Endothelial cell of umbilical vein (primary cell): ENCODE results near the gene IPPK. TPM values are rescaled to one million over a fixed set of nuclear protein-coding genes. Genes with fewer than 3 reads are reported as not detected.

Experiments used
- BruUV-seq: library from RNA; stranded (reverse); fragments of 400-500 nt; replicated peaks from 2 replicates; lab custom pipeline; 2021; lab: Mats Ljungman, UMichigan
- CTCF ChIA-PET: fragments of 300-600, 350-600 bp; sonication (Branson Sonifier 250); formaldehyde crosslinking; loops from one replicate; lab custom pipeline; 2021; ENCODE audit warnings: antibody characterized with exemption, inconsistent platforms; lab: Charles Lee
- POLR2A ChIA-PET: fragments of 300-600, 350-600 bp; sonication (Branson Sonifier 250); formaldehyde crosslinking; loops from one replicate; lab custom pipeline; 2021; ENCODE audit warnings: antibody characterized with exemption, inconsistent platforms; lab: Charles Lee
- DNase-seq: peaks from one replicate; pipeline ENCODE4 v3.0.0-alpha.2; 2011; ENCODE audit warnings: low read depth, low spot score
- FAIRE-seq: peaks from 2 replicates; lab custom pipeline; 2011; peaks lifted over from hg19 to GRCh38; lab: Jason Lieb, UNC
- H2AFZ ChIP-seq: 2 replicates; pipeline ENCODE4 v1.6.0; 2012; ENCODE audit warnings: low read depth, low read length, control low read depth, inconsistent platforms
- H3K27ac ChIP-seq: 2 replicates; pipeline ENCODE4 v1.5.1; 2011; ENCODE audit warnings: low read depth, mild to moderate bottlenecking, control low read depth, low read length, moderate library complexity; ENCODE audit not compliant: insufficient read depth
- H3K27me3 ChIP-seq, 2 experiments: 2 replicates each; pipeline versions ENCODE4 v1.6.0 to v1.6.1; 2011; ENCODE audit warnings: low read length in 2 of 2, mixed read lengths in 1 of 2; ENCODE audit not compliant: control insufficient read depth in 2 of 2, insufficient read depth in 2 of 2
- H3K36me3 ChIP-seq, 2 experiments: 2 replicates in 1 of 2; 3 replicates in 1 of 2; pipeline ENCODE4 v1.5.1; 2011; ENCODE audit warnings: low read length in 2 of 2, mild to moderate bottlenecking in 1 of 2, moderate library complexity in 1 of 2; ENCODE audit not compliant: control insufficient read depth in 2 of 2, insufficient read depth in 2 of 2; ENCODE audit errors: extremely low read depth in 1 of 2
- H3K4me1 ChIP-seq: 3 replicates; pipeline ENCODE4 v1.5.1; 2011; ENCODE audit warnings: mild to moderate bottlenecking, low read length; ENCODE audit not compliant: control insufficient read depth, insufficient read depth; ENCODE audit errors: extremely low read depth
- H3K4me2 ChIP-seq: 2 replicates; pipeline ENCODE4 v1.6.1; 2011; ENCODE audit warnings: low read length, control low read depth, mixed read lengths; ENCODE audit not compliant: insufficient read depth
- H3K4me3 ChIP-seq, 3 experiments: fragments of 200-600 bp in 1 of 3; sonication (generic), shearing (Covaris generic) in 1 of 3; replicated peaks in 1 of 3; 2 replicates each; pipeline ENCODE4 v1.5.1; 2011 to 2016; ENCODE audit warnings: control low read depth in 3 of 3, low read length in 3 of 3, mild to moderate bottlenecking in 2 of 3, inconsistent platforms in 1 of 3, low read depth in 1 of 3, moderate library complexity in 1 of 3; ENCODE audit not compliant: insufficient read depth in 1 of 3
- H3K79me2 ChIP-seq: 2 replicates; pipeline ENCODE4 v1.6.0; 2012; ENCODE audit warnings: low read length, inconsistent platforms; ENCODE audit not compliant: control insufficient read depth, insufficient read depth
- H3K9ac ChIP-seq: replicated peaks from 2 replicates; pipeline ENCODE3; 2011; ENCODE audit warnings: low read length, control low read depth; ENCODE audit not compliant: insufficient read depth; ENCODE audit errors: extremely low read depth
- H3K9me1 ChIP-seq: replicated peaks from 3 replicates; pipeline ENCODE4 v1.6.0; 2011; ENCODE audit warnings: mild to moderate bottlenecking, low read length; ENCODE audit not compliant: control insufficient read depth, insufficient read depth; ENCODE audit errors: extremely low read depth
- H3K9me3 ChIP-seq: replicated peaks from 2 replicates; pipeline ENCODE4 v1.5.1; 2012; ENCODE audit warnings: low read length, inconsistent platforms; ENCODE audit not compliant: control insufficient read depth, insufficient read depth
- H4K20me1 ChIP-seq: replicated peaks from 2 replicates; pipeline ENCODE3; 2011; ENCODE audit warnings: mild to moderate bottlenecking, low read length; ENCODE audit not compliant: control insufficient read depth, insufficient read depth; ENCODE audit errors: extremely low read depth
- EZH2 ChIP-seq: IDR thresholded peaks from 2 replicates; pipeline ENCODE4 v1.6.1; 2012; ENCODE audit warnings: borderline replicate concordance, low read depth, mild to moderate bottlenecking, moderate library complexity, low read length, inconsistent platforms; ENCODE audit not compliant: severe bottlenecking
- FOS ChIP-seq: IDR thresholded peaks from 2 replicates; pipeline ENCODE4 v1.6.1; 2011; ENCODE audit warnings: mild to moderate bottlenecking, low read length, moderate library complexity, borderline replicate concordance; ENCODE audit not compliant: insufficient read depth
- GATA2 ChIP-seq: IDR thresholded peaks from 2 replicates; pipeline ENCODE4 v1.7.0; 2011; ENCODE audit warnings: low read depth, mild to moderate bottlenecking, moderate library complexity, mixed read lengths, low read length; ENCODE audit not compliant: insufficient read length, insufficient read depth
- JUN ChIP-seq: IDR thresholded peaks from 2 replicates; pipeline ENCODE4 v1.6.1; 2011; ENCODE audit warnings: borderline replicate concordance, low read depth; ENCODE audit not compliant: insufficient read length, insufficient read depth
- MYC ChIP-seq: IDR thresholded peaks from one replicate; pipeline ENCODE4 v1.6.1; 2011; ENCODE audit warnings: mild to moderate bottlenecking, low read depth, low read length
- POLR2A ChIP-seq: IDR thresholded peaks from 2 replicates; pipeline ENCODE4 v1.6.1; 2012; ENCODE audit warnings: low read depth, mild to moderate bottlenecking, control low read depth, low read length
- POLR2AphosphoS5 ChIP-seq: IDR thresholded peaks from 2 replicates; pipeline ENCODE4 v1.6.1; 2012; ENCODE audit warnings: low read depth, mild to moderate bottlenecking, control low read depth, low read length, moderate library complexity; ENCODE audit not compliant: insufficient read depth
- dilution Hi-C: fragments of 300-500 bp; cut with MboI; formaldehyde crosslinking; loops from one replicate; pipeline ENCODE4 v1.15.0; 2019; ENCODE audit warnings: low sequenced_read_pairs; ENCODE audit not compliant: extremely low pct_ligation_motif_present
- intact Hi-C: fragments of 100-400 bp; cut with micrococcal nuclease; formaldehyde crosslinking; loops from one replicate; pipeline ENCODE4 v1.10.0; 2022
- polyA plus RNA-seq, 4 experiments: library from polyadenylated mRNA; depleted of rRNA in 3 of 4; stranded (reverse) in 3 of 4; unstranded in 1 of 4; fragments of >200 nt; gene quantifications; 2 replicates each; pipeline versions ENCODE4 v1.2.1 to v1.2.3, GENCODE V29; 2011 to 2012; ENCODE audit warnings: missing spikeins in 1 of 4
- total RNA-seq: library from RNA; stranded (reverse); gene quantifications from 2 replicates; pipeline ENCODE4 v1.2.3, GENCODE V29; 2021
- TF ChIP-seq, protein P1 (sequence below), 2 donors: IDR thresholded peaks; 1 replicate in 1 of 2; 2 replicates in 1 of 2; pipeline ENCODE4 v1.5.1; 2011; ENCODE audit warnings: low read length in 2 of 2, mild to moderate bottlenecking in 2 of 2, moderate library complexity in 2 of 2, control low read depth in 1 of 2, inconsistent platforms in 1 of 2, low read depth in 1 of 2; ENCODE audit not compliant: insufficient read depth in 1 of 2; ENCODE audit errors: extremely low read depth in 1 of 2
- TF ChIP-seq, protein P2 (sequence below): IDR thresholded peaks from 2 replicates; pipeline ENCODE4 v1.6.1; 2011; ENCODE audit not compliant: insufficient read depth, insufficient read length

Gene IPPK
- total and polyA plus RNA-seq, 2 donors (not counting 3 experiments of a cell fraction or from before 2014, with no cell fraction given): 14.0 to 28.0 TPM

DNA sequence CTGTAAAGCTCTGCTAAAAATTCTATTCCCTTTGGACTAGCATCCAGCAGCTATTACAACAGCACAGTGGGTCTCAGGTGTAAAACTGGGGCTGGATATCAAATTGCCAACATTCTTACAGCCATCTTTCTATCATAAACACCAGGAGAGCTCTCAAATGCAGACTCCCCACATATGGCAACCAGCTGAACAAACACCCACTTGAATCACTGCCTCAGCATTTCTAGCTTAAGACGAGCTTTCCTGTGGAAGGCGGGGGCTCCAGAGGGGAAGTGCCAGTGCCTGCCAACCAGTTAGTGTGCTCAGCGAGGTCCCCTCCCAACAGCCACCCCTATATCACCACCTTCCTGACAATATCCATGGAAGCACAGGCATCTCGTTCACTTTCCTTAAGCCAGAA, 62.2 kb downstream of the IPPK start:
- no peaks in the 10 kb centered on the region for H3K79me2 ChIP-seq
- no peaks in the 10 kb centered on the region for H3K9me3 ChIP-seq
- TF ChIP-seq JUN: no peak
- no peak for TF ChIP-seq POLR2A
- TF ChIP-seq POLR2AphosphoS5: no peak
- no peak for TF ChIP-seq EZH2
- TF ChIP-seq MYC: no peak
- TF ChIP-seq, protein P1, sequence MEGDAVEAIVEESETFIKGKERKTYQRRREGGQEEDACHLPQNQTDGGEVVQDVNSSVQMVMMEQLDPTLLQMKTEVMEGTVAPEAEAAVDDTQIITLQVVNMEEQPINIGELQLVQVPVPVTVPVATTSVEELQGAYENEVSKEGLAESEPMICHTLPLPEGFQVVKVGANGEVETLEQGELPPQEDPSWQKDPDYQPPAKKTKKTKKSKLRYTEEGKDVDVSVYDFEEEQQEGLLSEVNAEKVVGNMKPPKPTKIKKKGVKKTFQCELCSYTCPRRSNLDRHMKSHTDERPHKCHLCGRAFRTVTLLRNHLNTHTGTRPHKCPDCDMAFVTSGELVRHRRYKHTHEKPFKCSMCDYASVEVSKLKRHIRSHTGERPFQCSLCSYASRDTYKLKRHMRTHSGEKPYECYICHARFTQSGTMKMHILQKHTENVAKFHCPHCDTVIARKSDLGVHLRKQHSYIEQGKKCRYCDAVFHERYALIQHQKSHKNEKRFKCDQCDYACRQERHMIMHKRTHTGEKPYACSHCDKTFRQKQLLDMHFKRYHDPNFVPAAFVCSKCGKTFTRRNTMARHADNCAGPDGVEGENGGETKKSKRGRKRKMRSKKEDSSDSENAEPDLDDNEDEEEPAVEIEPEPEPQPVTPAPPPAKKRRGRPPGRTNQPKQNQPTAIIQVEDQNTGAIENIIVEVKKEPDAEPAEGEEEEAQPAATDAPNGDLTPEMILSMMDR (IDR thresholded peaks at IDR 0.05; ENCODE audit: extremely low read depth in 1 of 2, insufficient read depth in 1 of 2, low read depth in 1 of 2, low read length in 2 of 2): no peak
- TF ChIP-seq, protein P2, sequence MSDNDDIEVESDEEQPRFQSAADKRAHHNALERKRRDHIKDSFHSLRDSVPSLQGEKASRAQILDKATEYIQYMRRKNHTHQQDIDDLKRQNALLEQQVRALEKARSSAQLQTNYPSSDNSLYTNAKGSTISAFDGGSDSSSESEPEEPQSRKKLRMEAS: no peak
- TF ChIP-seq GATA2: no peak
- no peak for TF ChIP-seq FOS
- CTCF ChIA-PET: interaction anchor here (0.6 to 1.3 kb wide), 3 partner anchors 9 to 183 kb away, joined by 3 read pairs; no protein-coding TSS in a partner anchor
- BruUV-seq: no TSS peak
- H3K4me1 ChIP-seq: no peaks in the 10 kb centered on the region
- no peak overlapping the region for H3K4me2 ChIP-seq
- H3K27ac ChIP-seq: no peak overlapping the region
- dilution Hi-C loops (no loop called here), intact Hi-C loops (no loop called here)
- H3K4me3 ChIP-seq: no peak overlapping the region
- H3K36me3 ChIP-seq: peaks cover 3 to 7% of the 10 kb centered on the region in 2 experiments
- FAIRE-seq (peak; percentile 24), DNase-seq (peak; percentile 62)
- H4K20me1 ChIP-seq: no peaks in the 10 kb centered on the region
- H3K9me1 ChIP-seq: no peaks in the 10 kb centered on the region
- H3K27me3 ChIP-seq: no peaks in the 10 kb centered on the region
- POLR2A ChIA-PET: no interaction called here
- H3K9ac ChIP-seq: no peak overlapping the region
- H2AFZ ChIP-seq: no peak overlapping the region
